ENCODE results near the gene AHCYL1. TPM values are rescaled to one million over a fixed set of nuclear protein-coding genes. Genes with fewer than 3 reads are reported as not detected.
A peak's percentile ranks its signal among the peaks of the same experiment; 100 is the strongest.

The AHCYL1 gene
- total and polyA plus RNA-seq, 8 donors = 29.8 to 85.5 (median 50.1) TPM

DNA sequence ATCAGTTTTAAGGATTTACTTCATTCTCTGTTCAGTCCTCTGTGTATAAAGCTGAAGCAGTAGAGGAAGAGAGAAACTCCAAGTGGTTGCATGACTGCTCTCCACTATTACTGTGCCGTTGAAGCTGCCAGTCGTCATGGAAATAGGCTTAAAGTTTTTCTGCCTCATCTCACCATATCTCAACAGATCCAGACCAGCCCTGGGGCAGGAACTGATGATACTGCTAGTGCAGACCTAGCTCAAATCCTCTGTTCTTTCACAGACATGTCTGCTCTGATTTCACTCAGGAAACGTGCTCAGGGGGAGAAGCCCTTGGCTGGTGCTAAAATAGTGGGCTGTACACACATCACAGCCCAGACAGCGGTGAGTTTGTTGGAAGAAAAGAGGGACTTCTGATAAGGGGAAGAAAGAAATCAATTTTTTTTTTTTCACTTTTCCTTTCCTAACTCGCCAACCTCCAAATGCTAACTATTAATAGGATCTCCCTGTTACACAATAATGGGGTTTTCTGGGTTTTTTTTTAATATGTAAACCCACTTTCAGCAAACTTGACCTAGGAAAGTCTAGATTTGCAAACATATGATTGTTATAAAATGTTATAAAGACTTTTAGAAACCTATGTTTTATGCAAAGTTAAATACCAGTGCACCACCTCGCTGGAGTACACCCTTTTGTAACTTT, 27.7 kb downstream of the AHCYL1 start:
- intact Hi-C loops (cut with DNase I) = no loop called here
- Histone ChIP-seq H3K9me3 (no peaks in the 10 kb centered on the region), H3K27ac (no peak overlapping the region), H3K4me3 (no peak overlapping the region), H3K4me1 (peaks cover 0 to 11% (median 0%) of the 10 kb centered on the region in 3 donors), H3K27me3 (no peaks in the 10 kb centered on the region), H3K36me3 (peaks cover 13 to 69% (median 45%) of the 10 kb centered on the region in 3 donors)
- DNase-seq (no peak), FAIRE-seq (no peak), ATAC-seq (peak in 1 of 4 donors; percentile 11)
- WGBS, 2 donors = 63 to 67% methylated on average over 6 of the region's 6 CpGs
- TF ChIP-seq, protein P1, sequence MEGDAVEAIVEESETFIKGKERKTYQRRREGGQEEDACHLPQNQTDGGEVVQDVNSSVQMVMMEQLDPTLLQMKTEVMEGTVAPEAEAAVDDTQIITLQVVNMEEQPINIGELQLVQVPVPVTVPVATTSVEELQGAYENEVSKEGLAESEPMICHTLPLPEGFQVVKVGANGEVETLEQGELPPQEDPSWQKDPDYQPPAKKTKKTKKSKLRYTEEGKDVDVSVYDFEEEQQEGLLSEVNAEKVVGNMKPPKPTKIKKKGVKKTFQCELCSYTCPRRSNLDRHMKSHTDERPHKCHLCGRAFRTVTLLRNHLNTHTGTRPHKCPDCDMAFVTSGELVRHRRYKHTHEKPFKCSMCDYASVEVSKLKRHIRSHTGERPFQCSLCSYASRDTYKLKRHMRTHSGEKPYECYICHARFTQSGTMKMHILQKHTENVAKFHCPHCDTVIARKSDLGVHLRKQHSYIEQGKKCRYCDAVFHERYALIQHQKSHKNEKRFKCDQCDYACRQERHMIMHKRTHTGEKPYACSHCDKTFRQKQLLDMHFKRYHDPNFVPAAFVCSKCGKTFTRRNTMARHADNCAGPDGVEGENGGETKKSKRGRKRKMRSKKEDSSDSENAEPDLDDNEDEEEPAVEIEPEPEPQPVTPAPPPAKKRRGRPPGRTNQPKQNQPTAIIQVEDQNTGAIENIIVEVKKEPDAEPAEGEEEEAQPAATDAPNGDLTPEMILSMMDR (IDR thresholded peaks at IDR 0.05) = no peak

DNA sequence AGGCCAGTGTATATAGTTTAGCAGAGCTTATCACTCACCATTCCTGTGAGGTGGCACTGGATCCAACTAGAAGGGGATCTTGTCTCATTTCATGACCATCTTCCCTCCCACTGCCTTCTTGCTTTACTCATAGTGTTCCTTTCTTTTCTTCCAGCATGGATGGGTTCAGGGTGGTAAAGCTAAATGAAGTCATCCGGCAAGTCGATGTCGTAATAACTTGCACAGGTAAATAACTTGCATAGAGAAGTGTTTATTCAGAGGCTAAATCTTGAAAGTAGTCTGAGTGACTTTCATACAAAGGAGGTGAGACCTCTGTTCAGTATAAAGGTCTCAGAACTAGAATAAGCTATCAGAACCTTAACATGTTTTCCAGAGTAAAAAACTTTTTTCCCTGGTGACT, 33.2 kb downstream of the AHCYL1 start:
- FAIRE-seq (no peak), DNase-seq (no peak)

DNA sequence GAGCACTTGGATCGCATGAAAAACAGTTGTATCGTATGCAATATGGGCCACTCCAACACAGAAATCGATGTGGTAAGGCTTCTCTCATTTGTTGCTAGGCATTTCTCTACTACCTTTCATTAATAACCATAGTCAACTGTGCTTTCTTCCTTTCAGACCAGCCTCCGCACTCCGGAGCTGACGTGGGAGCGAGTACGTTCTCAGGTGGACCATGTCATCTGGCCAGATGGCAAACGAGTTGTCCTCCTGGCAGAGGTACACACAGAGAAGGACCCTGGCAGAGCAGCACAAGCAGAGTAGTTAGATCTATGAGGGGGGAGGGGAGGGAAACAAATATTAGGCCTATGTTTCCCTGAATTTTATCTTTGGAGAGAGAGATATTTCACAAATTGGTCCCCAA, 33.8 kb downstream of the AHCYL1 start:
- Histone ChIP-seq H3K36me3 (peaks cover 24 to 97% (median 65%) of the 10 kb centered on the region in 3 donors), H3K27me3 (no peaks in the 10 kb centered on the region), H3K9me3 (no peaks in the 10 kb centered on the region), H3K4me3 (no peak overlapping the region), H3K27ac (no peak overlapping the region), H3K4me1 (no peaks in the 10 kb centered on the region)
- WGBS, 2 donors = 84 to 86% methylated on average over 9 of the region's 9 CpGs
- peak in 3 of 4 donors; percentile 28 to 87 (median 83) for ATAC-seq
- TF ChIP-seq, protein P1 (IDR thresholded peaks at IDR 0.05) = no peak
- DNase-seq = peak in 1 of 6 donors; percentile 27
- no peak for FAIRE-seq
- intact Hi-C loops (cut with DNase I) = no loop called here

More for the DNA sequence above, 33.2 kb downstream of the AHCYL1 start:
- H3K4me3 ChIP-seq = no peak overlapping the region
- no peaks in the 10 kb centered on the region for H3K9me3 ChIP-seq
- peaks cover 18 to 97% (median 67%) of the 10 kb centered on the region in 3 donors for H3K36me3 ChIP-seq
- no peak for ATAC-seq
- TF ChIP-seq, protein P1 (IDR thresholded peaks at IDR 0.05) = no peak
- WGBS, 2 donors = 74 to 77% methylated on average over 3 of the region's 3 CpGs
- H3K27me3 ChIP-seq = no peaks in the 10 kb centered on the region
- intact Hi-C loops (cut with DNase I) = no loop called here
- no peak overlapping the region for H3K27ac ChIP-seq
- H3K4me1 ChIP-seq = no peaks in the 10 kb centered on the region

DNA sequence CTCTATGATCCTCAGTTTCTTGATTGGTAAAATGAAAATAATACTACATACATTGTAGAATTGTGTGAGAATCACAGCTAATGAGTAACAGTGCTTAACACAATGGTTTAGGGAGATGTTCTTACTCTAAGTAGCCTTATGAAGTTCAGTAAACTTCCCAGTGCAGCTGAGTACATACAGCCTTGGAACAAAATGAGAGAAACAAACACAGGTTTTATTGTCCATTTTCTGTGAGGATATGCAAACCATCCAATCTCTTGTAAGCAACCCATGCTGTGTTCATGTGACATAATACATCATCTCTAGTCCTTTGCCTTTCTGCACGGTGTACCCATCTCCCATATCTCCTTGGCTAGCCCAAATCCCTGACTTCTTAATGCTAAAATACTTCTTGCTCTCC, 35.2 kb downstream of the AHCYL1 start:
- Histone ChIP-seq H3K27ac (no peak overlapping the region), H3K4me3 (no peak overlapping the region), H3K36me3 (peaks cover 20 to 88% (median 55%) of the 10 kb centered on the region in 3 donors), H3K27me3 (no peaks in the 10 kb centered on the region), H3K9me3 (no peaks in the 10 kb centered on the region), H3K4me1 (no peaks in the 10 kb centered on the region)
- intact Hi-C loops (cut with DNase I) = no loop called here
- 79 to 95% methylated on average over 1 of the region's 1 CpG for WGBS, 2 donors
- TF ChIP-seq, protein P1 (IDR thresholded peaks at IDR 0.05) = no peak
- ATAC-seq = no peak
- no peak for FAIRE-seq
- DNase-seq = no peak

DNA sequence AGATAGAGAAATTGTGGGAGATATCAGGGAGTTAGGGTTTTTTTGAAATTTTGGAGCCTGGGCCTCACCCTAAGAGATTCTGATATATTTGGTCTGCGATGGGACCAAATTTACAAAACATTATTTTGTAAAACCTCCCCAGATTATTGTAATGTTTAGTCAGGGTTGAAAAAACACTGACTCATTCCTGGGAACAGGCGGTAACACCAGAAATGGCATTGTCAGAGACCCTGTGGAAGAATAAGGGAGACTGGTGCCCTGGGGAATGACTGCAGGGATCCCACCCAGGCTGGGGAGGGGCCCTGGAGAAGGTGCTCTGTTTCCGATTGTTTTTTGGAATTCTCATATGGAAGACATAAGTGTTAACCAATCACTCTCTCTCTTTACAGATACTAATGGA, 36.7 kb downstream of the AHCYL1 start:
- 93 to 95% methylated on average over 3 of the region's 3 CpGs for WGBS, 2 donors
- H3K27me3 ChIP-seq = no peaks in the 10 kb centered on the region
- H3K36me3 ChIP-seq = peaks cover 17 to 74% (median 42%) of the 10 kb centered on the region in 3 donors
- DNase-seq = no peak
- H3K4me1 ChIP-seq = no peaks in the 10 kb centered on the region
- no peaks in the 10 kb centered on the region for H3K9me3 ChIP-seq
- TF ChIP-seq, protein P1 (IDR thresholded peaks at IDR 0.05) = no peak
- H3K4me3 ChIP-seq = no peak overlapping the region
- intact Hi-C loops (cut with DNase I) = no loop called here
- H3K27ac ChIP-seq = no peak overlapping the region
- FAIRE-seq = no peak
- ATAC-seq = no peak
